Dermis blood vessel endothelial cell (primary cell): ENCODE results near the gene C2orf42. TPM values are rescaled to one million over a fixed set of nuclear protein-coding genes. Genes with fewer than 3 reads are reported as not detected.
"Not testable (repeated sequence)": the region's sequence is repeated elsewhere in the genome, so short reads cannot be mapped to it uniquely, and the experiment has no call there.

ENCODE experiments used
- DNase-seq: peaks from one replicate; pipeline ENCODE4 v3.0.0; 2010
- total RNA-seq: library from RNA; depleted of rRNA; stranded (reverse); fragments of >200 nt; gene quantifications from 2 replicates; pipeline ENCODE4 v1.2.3, GENCODE V29; 2014

Gene C2orf42
- total RNA-seq, 1 donor from 2014 or later, result 25.5 TPM

- not testable (repeated sequence) for DNase-seq
These were observed 88.4 kb downstream of the C2orf42 start for GRCh38 chr2:70102323-70102905.

- not testable (repeated sequence) for DNase-seq
These were observed 89.1 kb downstream of the C2orf42 start for GRCh38 chr2:70101686-70102085.

DNA sequence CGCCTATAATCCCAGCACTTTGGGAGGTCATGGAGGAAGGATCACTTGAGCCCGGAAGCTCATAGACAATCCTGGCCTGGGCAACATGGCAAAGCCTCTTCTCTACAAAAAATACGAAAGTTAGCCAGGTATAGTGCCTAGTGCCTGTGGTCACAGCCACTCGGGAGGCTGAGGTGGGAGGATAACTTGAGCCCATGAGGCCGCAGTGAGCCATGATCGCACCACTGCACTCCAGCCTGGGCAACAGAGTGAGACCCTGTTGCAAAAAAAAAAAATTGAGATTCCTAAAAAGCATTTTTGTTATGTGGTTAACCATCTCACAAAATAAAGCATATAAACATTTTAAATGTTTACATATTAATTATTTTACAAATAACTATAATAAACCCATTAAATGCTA, 89.6 kb downstream of the C2orf42 start:
- DNase-seq, result no peak

Other genes starting within 250 kb of the C2orf42 start
- gene ASPRV1, start 229.4 kb downstream of the C2orf42 start, total RNA-seq, result 0.14 and 0.34 TPM in 2 replicates
- 37.9 and 109 TPM in 2 replicates for gene PCBP1, start 103.5 kb downstream of the C2orf42 start, total RNA-seq
- 147 and 155 TPM in 2 replicates for gene TIA1, start 57.6 kb upstream of the C2orf42 start, total RNA-seq
- gene PCYOX1, start 67.1 kb upstream of the C2orf42 start, total RNA-seq, result 36.9 and 44.0 TPM in 2 replicates
- gene SNRPG, start 102.7 kb upstream of the C2orf42 start, total RNA-seq, result 162 and 266 TPM in 2 replicates
- 19.2 and 40.9 TPM in 2 replicates for gene FAM136A, start 111.0 kb upstream of the C2orf42 start, total RNA-seq